Upper lobe of right lung (tissue), 1 donor: ENCODE measurements around the gene TRPM1. TPM values are rescaled to one million over a fixed set of nuclear protein-coding genes. Genes with fewer than 3 reads are reported as not detected.

Experiments
- ATAC-seq: fragments of 200-7000 bp; cut with Tn5 transposase; one replicate; pipeline ENCODE4 v1.9.1; 2020; ENCODE audit warnings: mild to moderate bottlenecking, moderate library complexity
- DNase-seq: peaks from one replicate; pipeline ENCODE4 v3.0.0-alpha.2; 2020
- H3K27ac ChIP-seq: fragments of 200-600 bp; one replicate; pipeline ENCODE4 v1.8.0; 2022
- H3K27me3 ChIP-seq: fragments of 200-600 bp; one replicate; pipeline ENCODE4 v1.8.0; 2022; ENCODE audit warnings: mild to moderate bottlenecking
- H3K36me3 ChIP-seq: fragments of 200-600 bp; one replicate; pipeline ENCODE4 v1.8.0; 2022
- H3K4me1 ChIP-seq: fragments of 200-600 bp; one replicate; pipeline ENCODE4 v1.8.0; 2022
- H3K4me3 ChIP-seq: fragments of 200-600 bp; one replicate; pipeline ENCODE4 v1.8.0; 2022; ENCODE audit warnings: mild to moderate bottlenecking
- H3K9me3 ChIP-seq: fragments of 200-600 bp; one replicate; pipeline ENCODE4 v1.8.0; 2022
- intact Hi-C: fragments of 100-400 bp; cut with DNase I; formaldehyde crosslinking; loops from one replicate; pipeline ENCODE4 v1.11.0; 2022
- total RNA-seq: library from RNA; stranded (reverse); fragmentation: NEBNext Ultra II Directional; extraction: Animal tissue kit (Norgen Biotek cat#: 25700); gene quantifications from one replicate; pipeline ENCODE4 v1.2.1, GENCODE V29; 2021
- TF ChIP-seq, protein P1 (sequence below): fragments of 200-600 bp; IDR thresholded peaks from one replicate; pipeline ENCODE4 v1.8.0; 2022; ENCODE audit warnings: antibody characterized with exemption
- donor health status: DM: no; HTN: yes; CAD: no; lungs with severe emphysema.

The TRPM1 gene
- total RNA-seq, 1 donor from 2014 or later: not detected

DNA sequence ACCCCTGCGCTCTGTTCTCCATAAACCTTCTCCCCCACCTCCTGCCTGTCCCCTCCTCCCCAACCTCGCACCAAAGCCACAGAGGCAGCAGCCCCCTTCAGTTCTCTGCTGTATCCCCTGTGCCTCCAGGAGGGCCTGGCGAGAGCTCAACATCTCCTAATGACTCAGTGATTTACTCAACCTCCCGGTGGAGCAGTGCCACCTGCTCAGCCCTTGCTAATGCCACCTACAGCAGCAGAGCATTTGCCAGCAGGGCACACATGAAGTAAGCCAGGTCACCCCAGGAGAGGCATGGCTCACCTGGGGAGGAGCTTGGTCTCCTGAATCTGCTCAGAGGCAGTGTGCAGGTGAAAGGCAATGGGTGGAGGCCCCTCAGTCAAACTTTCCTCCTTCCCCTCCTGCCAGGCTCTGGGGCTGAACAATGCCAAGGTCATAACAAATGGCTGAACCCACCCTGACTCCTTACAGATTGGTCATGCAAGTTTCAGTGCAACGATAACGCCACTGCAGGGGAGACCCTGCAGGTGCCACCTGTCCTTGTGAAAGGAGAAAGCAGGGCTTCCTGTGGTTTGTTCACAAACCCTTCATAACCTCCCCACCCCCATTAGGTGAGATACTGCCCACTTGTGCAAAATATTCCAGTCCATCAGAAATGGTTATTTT is 19.8 kb downstream of the TRPM1 start:
- H3K4me3 ChIP-seq: no peak overlapping the region
- ATAC-seq (peak; percentile 21), DNase-seq (no peak)
- no peaks in the 10 kb centered on the region for H3K9me3 ChIP-seq
- intact Hi-C loops: no loop called here
- no peaks in the 10 kb centered on the region for H3K36me3 ChIP-seq
- peaks cover 9% of the 10 kb centered on the region for H3K4me1 ChIP-seq
- H3K27ac ChIP-seq: no peak overlapping the region
- TF ChIP-seq, protein P1, sequence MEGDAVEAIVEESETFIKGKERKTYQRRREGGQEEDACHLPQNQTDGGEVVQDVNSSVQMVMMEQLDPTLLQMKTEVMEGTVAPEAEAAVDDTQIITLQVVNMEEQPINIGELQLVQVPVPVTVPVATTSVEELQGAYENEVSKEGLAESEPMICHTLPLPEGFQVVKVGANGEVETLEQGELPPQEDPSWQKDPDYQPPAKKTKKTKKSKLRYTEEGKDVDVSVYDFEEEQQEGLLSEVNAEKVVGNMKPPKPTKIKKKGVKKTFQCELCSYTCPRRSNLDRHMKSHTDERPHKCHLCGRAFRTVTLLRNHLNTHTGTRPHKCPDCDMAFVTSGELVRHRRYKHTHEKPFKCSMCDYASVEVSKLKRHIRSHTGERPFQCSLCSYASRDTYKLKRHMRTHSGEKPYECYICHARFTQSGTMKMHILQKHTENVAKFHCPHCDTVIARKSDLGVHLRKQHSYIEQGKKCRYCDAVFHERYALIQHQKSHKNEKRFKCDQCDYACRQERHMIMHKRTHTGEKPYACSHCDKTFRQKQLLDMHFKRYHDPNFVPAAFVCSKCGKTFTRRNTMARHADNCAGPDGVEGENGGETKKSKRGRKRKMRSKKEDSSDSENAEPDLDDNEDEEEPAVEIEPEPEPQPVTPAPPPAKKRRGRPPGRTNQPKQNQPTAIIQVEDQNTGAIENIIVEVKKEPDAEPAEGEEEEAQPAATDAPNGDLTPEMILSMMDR: no peak
- no peaks in the 10 kb centered on the region for H3K27me3 ChIP-seq

DNA sequence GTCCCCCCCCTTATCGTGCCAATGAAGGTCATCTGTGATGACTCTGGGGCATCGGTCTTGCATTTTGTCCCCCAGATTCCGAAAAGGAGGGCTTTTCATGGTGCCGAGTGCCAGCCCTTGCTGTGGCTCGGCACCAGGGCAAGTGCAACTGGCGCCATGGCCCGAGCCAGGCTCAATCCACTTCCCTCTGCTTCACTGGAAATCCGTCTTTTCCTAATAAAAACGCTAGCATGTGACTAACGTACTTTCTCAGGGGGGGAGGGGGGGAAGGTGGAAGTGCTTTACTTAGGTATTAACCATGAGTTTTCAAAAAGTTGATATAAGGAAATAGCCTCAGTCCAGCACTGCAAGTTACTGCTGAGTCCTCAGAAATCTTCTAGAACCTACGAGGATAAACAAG is 20.5 kb downstream of the TRPM1 start:
- intact Hi-C loops: no loop called here
- Histone ChIP-seq H3K27ac (no peak overlapping the region), H3K4me3 (peak overlapping the region; percentile 23), H3K36me3 (no peaks in the 10 kb centered on the region), H3K4me1 (peaks cover 9% of the 10 kb centered on the region), H3K9me3 (no peaks in the 10 kb centered on the region), H3K27me3 (no peaks in the 10 kb centered on the region)
- TF ChIP-seq, protein P1: no peak
- DNase-seq (no peak), ATAC-seq (no peak)

DNA sequence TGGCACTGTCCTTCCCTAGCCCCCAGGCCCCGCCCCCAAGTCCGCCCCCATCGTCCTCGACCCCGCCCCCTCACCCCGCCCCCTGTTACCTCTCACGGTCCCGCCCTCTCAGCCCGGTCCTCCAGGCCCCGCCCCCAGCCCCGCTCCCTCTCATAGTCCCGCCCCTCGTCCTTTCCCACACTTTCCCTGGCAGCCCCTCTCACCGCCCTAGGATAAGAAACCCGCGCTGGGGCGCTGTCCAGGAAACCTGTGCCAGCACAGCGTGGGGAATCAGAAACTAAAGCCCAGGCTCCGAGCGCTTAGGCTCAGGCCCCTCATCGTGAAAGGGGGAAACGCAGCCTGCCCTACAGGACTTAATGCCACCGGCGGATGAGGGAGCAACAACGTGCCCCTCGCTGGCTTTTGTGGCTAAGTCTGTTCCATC is 20.9 kb downstream of the TRPM1 start:
- peak overlapping the region; percentile 23 for H3K4me3 ChIP-seq
- intact Hi-C loops: no loop called here
- no peak overlapping the region for H3K27ac ChIP-seq
- H3K36me3 ChIP-seq: no peaks in the 10 kb centered on the region
- DNase-seq (peak; percentile 85), ATAC-seq (peak; percentile 85)
- peaks cover 9% of the 10 kb centered on the region for H3K4me1 ChIP-seq
- TF ChIP-seq, protein P1: no peak
- no peaks in the 10 kb centered on the region for H3K27me3 ChIP-seq
- no peaks in the 10 kb centered on the region for H3K9me3 ChIP-seq

DNA sequence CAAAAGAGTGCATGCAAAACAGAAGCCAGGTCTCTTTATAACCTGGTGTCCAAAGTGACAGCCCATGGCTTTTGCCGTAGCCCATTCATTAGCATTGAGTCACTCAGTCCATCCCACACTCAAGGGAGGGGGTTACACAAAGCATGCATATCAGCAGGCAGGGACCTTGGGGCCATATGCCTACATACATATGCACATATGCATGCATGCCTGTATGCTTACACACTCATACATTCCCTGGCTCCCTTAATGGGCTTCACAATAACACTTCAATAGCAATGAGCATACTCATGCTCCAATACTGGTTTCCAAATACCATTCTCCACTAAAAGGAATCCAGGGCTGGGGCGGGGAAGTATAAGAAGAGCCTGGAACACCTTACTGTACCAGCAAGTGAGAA is 22.0 kb downstream of the TRPM1 start:
- Histone ChIP-seq H3K27me3 (no peaks in the 10 kb centered on the region), H3K9me3 (no peaks in the 10 kb centered on the region), H3K4me3 (no peak overlapping the region), H3K4me1 (peaks cover 9% of the 10 kb centered on the region), H3K27ac (no peak overlapping the region), H3K36me3 (no peaks in the 10 kb centered on the region)
- no peak for DNase-seq
- intact Hi-C loops: no loop called here
- ATAC-seq: peak; percentile 48
- TF ChIP-seq, protein P1: no peak

DNA sequence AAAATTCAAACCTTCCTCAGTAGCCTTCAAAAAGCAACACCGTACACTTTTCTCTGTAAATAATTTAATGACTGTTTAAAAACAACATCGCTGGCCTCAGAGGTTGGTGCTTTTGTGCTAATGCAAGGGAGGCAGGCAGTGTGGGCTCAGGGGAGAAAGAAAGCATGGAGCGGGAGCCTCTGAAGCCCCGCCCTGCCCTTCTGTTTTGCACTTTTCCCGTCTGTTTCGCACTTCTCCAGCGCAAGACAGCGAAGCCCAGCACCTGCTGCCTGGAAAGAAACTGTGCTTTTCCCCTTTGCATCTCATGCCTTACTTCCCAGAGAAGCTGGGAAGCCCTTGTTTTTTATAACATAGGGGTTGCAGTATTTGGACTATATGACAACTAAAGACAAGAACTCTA is 23.1 kb downstream of the TRPM1 start:
- Histone ChIP-seq H3K9me3 (no peaks in the 10 kb centered on the region), H3K27me3 (no peaks in the 10 kb centered on the region), H3K27ac (no peak overlapping the region), H3K4me3 (no peak overlapping the region), H3K36me3 (no peaks in the 10 kb centered on the region), H3K4me1 (peaks cover 4% of the 10 kb centered on the region)
- TF ChIP-seq, protein P1: no peak
- no peak for DNase-seq
- no peak for ATAC-seq
- intact Hi-C loops: no loop called here

DNA sequence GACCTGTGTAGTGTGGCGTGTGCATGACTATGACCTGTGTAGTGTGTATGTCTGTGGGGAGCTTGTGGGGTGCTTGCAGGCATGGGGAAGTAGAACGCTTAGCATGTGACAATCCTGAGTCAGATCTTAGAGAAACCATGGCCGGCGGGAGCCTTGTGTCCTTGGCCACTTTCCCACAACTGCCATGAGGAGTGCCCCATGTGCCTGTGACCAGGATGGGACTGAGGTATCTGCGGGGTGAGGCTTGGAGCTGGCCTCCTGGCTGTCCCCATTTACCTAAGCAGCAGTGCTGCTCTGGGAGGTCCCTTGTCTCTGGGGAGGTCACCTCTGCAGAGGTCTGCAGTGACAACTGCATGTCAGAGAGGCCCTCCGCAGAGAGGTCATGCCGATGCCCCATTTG is 23.6 kb downstream of the TRPM1 start:
- no peak overlapping the region for H3K27ac ChIP-seq
- DNase-seq (no peak), ATAC-seq (no peak)

More for the DNA sequence above, 23.6 kb downstream of the TRPM1 start:
- Histone ChIP-seq H3K27me3 (no peaks in the 10 kb centered on the region), H3K4me1 (no peaks in the 10 kb centered on the region), H3K9me3 (no peaks in the 10 kb centered on the region), H3K36me3 (no peaks in the 10 kb centered on the region), H3K4me3 (no peak overlapping the region)
- TF ChIP-seq, protein P1: no peak
- intact Hi-C loops: no loop called here
